H9 (cell line): ENCODE data around the gene IGFBP4. TPM values are rescaled to one million over a fixed set of nuclear protein-coding genes. Genes with fewer than 3 reads are reported as not detected.

Source experiments
- DNase-seq: peaks from one replicate; pipeline ENCODE4 v3.0.0-alpha.2; 2017
- H2AFZ ChIP-seq: one replicate; pipeline ENCODE4 v1.6.1; 2013; ENCODE audit warnings: mild to moderate bottlenecking, low read length, control low read depth, moderate library complexity
- H2AK5ac ChIP-seq: 2 replicates; pipeline ENCODE4 v1.6.1; 2013; ENCODE audit warnings: low read length, control low read depth, mixed read lengths; ENCODE audit not compliant: insufficient read length
- H2BK120ac ChIP-seq: one replicate; pipeline ENCODE4 v1.6.1; 2013; ENCODE audit warnings: low read depth, mild to moderate bottlenecking, low read length, control low read depth, inconsistent platforms; ENCODE audit not compliant: poor library complexity, severe bottlenecking
- H2BK12ac ChIP-seq: 2 replicates; pipeline ENCODE4 v1.6.1; 2013; ENCODE audit warnings: low read length, control low read depth, mixed read lengths, low read depth; ENCODE audit not compliant: insufficient read length
- H2BK15ac ChIP-seq: 2 replicates; pipeline ENCODE4 v1.6.1; 2013; ENCODE audit warnings: low read depth, low read length, control low read depth
- H2BK20ac ChIP-seq: one replicate; pipeline ENCODE4 v1.6.1; 2013; ENCODE audit warnings: low read depth, mild to moderate bottlenecking, low read length, control low read depth, inconsistent platforms; ENCODE audit not compliant: poor library complexity, severe bottlenecking
- H2BK5ac ChIP-seq: 2 replicates; pipeline ENCODE4 v1.6.1; 2013; ENCODE audit warnings: low read length, control low read depth, mixed read lengths; ENCODE audit not compliant: insufficient read length
- H3K14ac ChIP-seq: 2 replicates; pipeline ENCODE4 v1.6.1; 2013; ENCODE audit warnings: low read length, control low read depth; ENCODE audit not compliant: insufficient read depth
- H3K18ac ChIP-seq: 2 replicates; pipeline ENCODE4 v1.6.1; 2013; ENCODE audit warnings: low read depth, mild to moderate bottlenecking, mixed read lengths, low read length, control low read depth; ENCODE audit not compliant: insufficient read length
- H3K23ac ChIP-seq: 2 replicates; pipeline ENCODE4 v1.6.1; 2013; ENCODE audit warnings: low read length, control low read depth, mixed read lengths, low read depth; ENCODE audit not compliant: insufficient read length
- H3K23me2 ChIP-seq: 2 replicates; pipeline ENCODE4 v1.6.1; 2013; ENCODE audit warnings: low read depth, mild to moderate bottlenecking, mixed read lengths, low read length, control low read depth; ENCODE audit not compliant: insufficient read length, poor library complexity, severe bottlenecking
- H3K27ac ChIP-seq: 2 replicates; pipeline ENCODE4 v1.5.1; 2013; ENCODE audit warnings: low read length, control low read depth, mixed read lengths, low read depth; ENCODE audit not compliant: insufficient read length
- H3K27me3 ChIP-seq: 2 replicates; pipeline ENCODE4 v1.6.1; 2013; ENCODE audit warnings: low read length, control low read depth, inconsistent platforms; ENCODE audit not compliant: insufficient read depth
- H3K4ac ChIP-seq: 2 replicates; pipeline ENCODE4 v1.6.1; 2013; ENCODE audit warnings: low read depth, mild to moderate bottlenecking, control low read depth, inconsistent platforms, low read length, moderate library complexity
- H3K4me1 ChIP-seq: 2 replicates; pipeline ENCODE4 v1.6.1; 2013; ENCODE audit warnings: low read length, control low read depth, inconsistent platforms; ENCODE audit not compliant: insufficient read depth
- H3K4me2 ChIP-seq: 2 replicates; pipeline ENCODE4 v1.6.1; 2013; ENCODE audit warnings: low read length, control low read depth, mixed read lengths; ENCODE audit not compliant: insufficient read length, insufficient read depth
- H3K56ac ChIP-seq: 2 replicates; pipeline ENCODE4 v1.6.1; 2013; ENCODE audit warnings: low read depth, mild to moderate bottlenecking, mixed read lengths, low read length, control low read depth; ENCODE audit not compliant: insufficient read length
- H3K79me1 ChIP-seq: 2 replicates; pipeline ENCODE4 v1.6.1; 2013; ENCODE audit warnings: low read depth, mild to moderate bottlenecking, moderate library complexity, low read length, control low read depth, inconsistent platforms; ENCODE audit not compliant: insufficient read depth, poor library complexity, severe bottlenecking
- H3K79me2 ChIP-seq: 2 replicates; pipeline ENCODE4 v1.6.1; 2013; ENCODE audit warnings: low read length, control low read depth, inconsistent platforms; ENCODE audit not compliant: insufficient read depth
- H3K9ac ChIP-seq: 2 replicates; pipeline ENCODE4 v1.6.1; 2013; ENCODE audit warnings: low read length, control low read depth, mixed read lengths; ENCODE audit not compliant: insufficient read length; ENCODE audit errors: extremely low read depth
- H3K9me3 ChIP-seq: one replicate; pipeline ENCODE4 v1.6.1; 2013; ENCODE audit warnings: low read depth, low read length, inconsistent platforms; ENCODE audit not compliant: control insufficient read depth
- H3T11ph ChIP-seq: one replicate; pipeline ENCODE4 v1.6.1; 2013; ENCODE audit warnings: mild to moderate bottlenecking, low read length, control low read depth, inconsistent platforms
- H4K20me1 ChIP-seq: one replicate; pipeline ENCODE4 v1.6.1; 2013; ENCODE audit not compliant: control insufficient read depth, insufficient read length, insufficient read depth
- H4K5ac ChIP-seq: 2 replicates; pipeline ENCODE4 v1.6.1; 2013; ENCODE audit warnings: low read depth, mild to moderate bottlenecking, mixed read lengths, low read length, control low read depth; ENCODE audit not compliant: insufficient read length
- H4K8ac ChIP-seq: replicated peaks from 2 replicates; pipeline ENCODE4 v1.6.1; 2013; ENCODE audit warnings: low read length, control low read depth, mixed read lengths, low read depth; ENCODE audit not compliant: insufficient read length
- H4K91ac ChIP-seq: 2 replicates; pipeline ENCODE4 v1.6.1; 2013; ENCODE audit warnings: low read depth, mild to moderate bottlenecking, moderate library complexity, mixed read lengths, low read length, control low read depth; ENCODE audit not compliant: insufficient read length
- H3K27ac Mint-ChIP-seq, 3 experiments: 2 replicates in 2 of 3; 3 replicates in 1 of 3; pipeline ENCODE4 v1.8.0; 2020 to 2021; ENCODE audit warnings: mixed read lengths in 3 of 3, mild to moderate bottlenecking in 1 of 3, moderate library complexity in 1 of 3
- H3K27me3 Mint-ChIP-seq: 2 replicates; pipeline ENCODE4 v1.8.0; 2021; ENCODE audit warnings: low read depth, mild to moderate bottlenecking, moderate library complexity, mixed read lengths
- H3K36me3 Mint-ChIP-seq, 3 experiments: 2 replicates in 2 of 3; 3 replicates in 1 of 3; pipeline ENCODE4 v1.8.0; 2020 to 2021; ENCODE audit warnings: low read depth in 3 of 3, mixed read lengths in 3 of 3; ENCODE audit not compliant: insufficient read depth in 1 of 3
- H3K4me1 Mint-ChIP-seq, 2 experiments: 2 replicates each; pipeline ENCODE4 v1.8.0; 2020; ENCODE audit warnings: mixed read lengths in 2 of 2
- H3K4me3 Mint-ChIP-seq, 2 experiments: 2 replicates in 1 of 2; 3 replicates in 1 of 2; pipeline ENCODE4 v1.8.0; 2020 to 2021; ENCODE audit warnings: mild to moderate bottlenecking in 2 of 2, mixed read lengths in 2 of 2, moderate library complexity in 1 of 2
- H3K9me3 Mint-ChIP-seq, 2 experiments: 2 replicates in 1 of 2; 3 replicates in 1 of 2; pipeline ENCODE4 v1.8.0; 2020; ENCODE audit warnings: mild to moderate bottlenecking in 2 of 2, mixed read lengths in 2 of 2, moderate library complexity in 1 of 2
- WGBS: extraction: QIAGEN DNeasy Blood & Tissue Kit; methylation state at CpG from one replicate; pipeline ENCODE4 v1.1.7; 2013; ENCODE audit warnings: missing lambda C conversion rate, low lambda C conversion rate, mixed read lengths; ENCODE audit not compliant: insufficient read length; ENCODE audit errors: extremely low coverage; 5-methylcytosine and 5-hydroxymethylcytosine counted together
- total RNA-seq: library from RNA; stranded (reverse); gene quantifications from 2 replicates; pipeline ENCODE4 v1.2.1, GENCODE V29; 2021
- TF ChIP-seq, protein P1 (sequence below): fragments of 200-600 bp; sonication (generic); conservative IDR thresholded peaks from 3 replicates; pipeline ENCODE4 v1.8.0; 2021; ENCODE audit warnings: antibody characterized with exemption, mild to moderate bottlenecking

The IGFBP4 gene
- total RNA-seq, 1 experiment from 2014 or later: 49.9 TPM

DNA sequence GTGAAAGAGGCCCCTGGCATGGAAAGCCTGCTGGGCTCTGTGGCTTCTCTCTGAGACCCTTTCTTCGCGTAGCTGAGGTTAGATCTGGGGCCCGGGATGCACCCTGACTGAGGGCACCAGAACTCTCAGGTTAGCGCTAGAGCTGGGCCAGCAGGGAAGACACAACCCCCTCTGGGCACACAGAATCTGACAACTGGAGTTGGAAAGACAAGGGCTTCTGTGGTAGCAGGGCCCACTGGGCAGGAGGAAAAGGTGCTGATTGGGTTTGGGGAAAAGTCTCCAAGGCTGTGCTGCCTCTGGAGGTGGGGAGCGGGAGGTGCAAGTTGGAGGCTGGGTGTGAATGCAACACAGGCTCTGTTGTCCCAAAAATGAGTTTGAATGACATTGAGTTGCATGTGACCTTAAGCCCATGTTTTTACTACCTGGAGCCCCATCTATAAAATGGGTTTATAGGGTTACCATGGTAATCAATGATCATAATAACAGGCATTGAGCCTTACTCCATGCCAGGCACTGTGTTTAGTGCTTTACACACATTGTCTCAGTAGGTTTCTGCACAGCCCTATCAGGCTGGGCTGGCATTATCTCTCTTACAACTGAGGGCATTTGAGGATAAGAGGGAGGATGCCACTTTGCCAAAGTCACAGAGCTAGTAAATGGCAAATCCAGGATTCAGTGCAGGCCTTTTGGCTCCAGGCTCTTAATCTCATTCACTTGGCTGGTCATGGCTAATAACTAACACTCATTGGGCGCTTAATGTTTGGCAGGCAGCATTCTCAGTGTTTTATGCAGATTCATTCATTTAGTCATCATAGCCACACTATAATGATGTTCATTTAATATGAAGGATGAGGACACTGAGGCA lies 9.5 kb upstream of the IGFBP4 start:
- Histone ChIP-seq H2BK120ac (no peak overlapping the region), H3K9ac (no peak overlapping the region), H4K91ac (no peak overlapping the region), H3K23me2 (no peaks in the 10 kb centered on the region), H3K79me1 (no peaks in the 10 kb centered on the region), H2AFZ (no peak overlapping the region), H2BK5ac (no peak overlapping the region), H3K14ac (no peak overlapping the region), H3K4me1 (no peaks in the 10 kb centered on the region), H3K56ac (no peak overlapping the region), H4K8ac (no peak overlapping the region), H2AK5ac (no peak overlapping the region), H3K4me2 (no peak overlapping the region), H4K5ac (no peak overlapping the region), H3K9me3 (no peaks in the 10 kb centered on the region), H3K4ac (no peak overlapping the region), H3K23ac (no peak overlapping the region), H3K27ac (no peak overlapping the region), H4K20me1 (no peaks in the 10 kb centered on the region), H3K79me2 (no peaks in the 10 kb centered on the region), H2BK20ac (no peak overlapping the region), H3K18ac (no peak overlapping the region), H2BK12ac (no peak overlapping the region), H2BK15ac (no peak overlapping the region), H3K27me3 (no peaks in the 10 kb centered on the region), H3T11ph (no peak overlapping the region)
- peaks cover 7 to 8% of the 10 kb centered on the region in 2 experiments for H3K4me1 Mint-ChIP-seq
- no CpG with 5 or more reads among the region's 6 CpGs for WGBS
- TF ChIP-seq, protein P1, sequence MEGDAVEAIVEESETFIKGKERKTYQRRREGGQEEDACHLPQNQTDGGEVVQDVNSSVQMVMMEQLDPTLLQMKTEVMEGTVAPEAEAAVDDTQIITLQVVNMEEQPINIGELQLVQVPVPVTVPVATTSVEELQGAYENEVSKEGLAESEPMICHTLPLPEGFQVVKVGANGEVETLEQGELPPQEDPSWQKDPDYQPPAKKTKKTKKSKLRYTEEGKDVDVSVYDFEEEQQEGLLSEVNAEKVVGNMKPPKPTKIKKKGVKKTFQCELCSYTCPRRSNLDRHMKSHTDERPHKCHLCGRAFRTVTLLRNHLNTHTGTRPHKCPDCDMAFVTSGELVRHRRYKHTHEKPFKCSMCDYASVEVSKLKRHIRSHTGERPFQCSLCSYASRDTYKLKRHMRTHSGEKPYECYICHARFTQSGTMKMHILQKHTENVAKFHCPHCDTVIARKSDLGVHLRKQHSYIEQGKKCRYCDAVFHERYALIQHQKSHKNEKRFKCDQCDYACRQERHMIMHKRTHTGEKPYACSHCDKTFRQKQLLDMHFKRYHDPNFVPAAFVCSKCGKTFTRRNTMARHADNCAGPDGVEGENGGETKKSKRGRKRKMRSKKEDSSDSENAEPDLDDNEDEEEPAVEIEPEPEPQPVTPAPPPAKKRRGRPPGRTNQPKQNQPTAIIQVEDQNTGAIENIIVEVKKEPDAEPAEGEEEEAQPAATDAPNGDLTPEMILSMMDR: peak; percentile 77
- peak overlapping the region in 2 of 3 experiments; percentile 57 to 73; a peak in 1 of 7 replicates for H3K27ac Mint-ChIP-seq
- H3K4me3 Mint-ChIP-seq: peak overlapping the region in 1 of 2 experiments; percentile 66; a peak in 2 of 5 replicates
- peaks cover 3% of the 10 kb centered on the region for H3K27me3 Mint-ChIP-seq
- DNase-seq: peak; percentile 90
- H3K36me3 Mint-ChIP-seq: no peaks in the 10 kb centered on the region
- H3K9me3 Mint-ChIP-seq: peaks cover 0 to 4% of the 10 kb centered on the region in 2 experiments; a peak in 2 of 5 replicates
